Measurements from ENCODE around the gene FARP2.
A peak's percentile ranks its signal among the peaks of the same experiment; 100 is the strongest.

Gene FARP2

GRCh38 chr2:241355983-241356870 lies at the start of gene FARP2:
Gene FARP2 (plus strand): TSS chr2:241356285. CDS start chr2:241373108, 16,823 bp downstream.
- POLR2A ChIA-PET = no interaction called here
- no peak for TF ChIP-seq CTCF (IDR thresholded peaks at IDR 0.05; ENCODE audit: control extremely low read depth, extremely low read depth, low read depth, missing control alignments)
- CTCF ChIA-PET = no interaction called here
- DNase-seq (ENCODE audit: extremely low spot score) = peak; percentile 91

- POLR2A ChIA-PET = interaction anchor here (2.7 kb wide), 1 partner anchor 7 kb away, joined by 19 read pairs; no protein-coding TSS in a partner anchor
Observed at GRCh38 chr2:241307055-241307454, 49.0 kb upstream of the FARP2 start.

GRCh38 chr2:241308267-241308666 lies 47.8 kb upstream of the FARP2 start:
- ChIA-PET CTCF (no interaction called here), POLR2A (no interaction called here)
- TF ChIP-seq CTCF (IDR thresholded peaks at IDR 0.05; ENCODE audit: control extremely low read depth, extremely low read depth, low read depth, missing control alignments) = no peak
- DNase-seq (ENCODE audit: extremely low spot score) = no peak

More at GRCh38 chr2:241307055-241307454, 49.0 kb upstream of the FARP2 start:
- TF ChIP-seq CTCF (IDR thresholded peaks at IDR 0.05; ENCODE audit: control extremely low read depth, extremely low read depth, low read depth, missing control alignments) = no peak
- no peak for DNase-seq (ENCODE audit: extremely low spot score)
- CTCF ChIA-PET = interaction anchor here (2.1 kb wide), 1 partner anchor 8 kb away, joined by 6 read pairs; the partner anchor contains the start of gene HDLBP

- ChIA-PET CTCF (no interaction called here), POLR2A (no interaction called here)
- TF ChIP-seq CTCF (IDR thresholded peaks at IDR 0.05; ENCODE audit: control extremely low read depth, extremely low read depth, low read depth, missing control alignments) = no peak
- DNase-seq (ENCODE audit: extremely low spot score) = no peak
Observed at GRCh38 chr2:241308832-241309500, 47.1 kb upstream of the FARP2 start.

- no peak for TF ChIP-seq CTCF (IDR thresholded peaks at IDR 0.05; ENCODE audit: control extremely low read depth, extremely low read depth, low read depth, missing control alignments)
- ChIA-PET CTCF (interaction anchor here (1.6 kb wide), 1 partner anchor 49 kb away, joined by 3 read pairs; no protein-coding TSS in a partner anchor), POLR2A (no interaction called here)
- peak; percentile 52 for DNase-seq (ENCODE audit: extremely low spot score)
Observed at GRCh38 chr2:241309684-241310117, 46.4 kb upstream of the FARP2 start.

GRCh38 chr2:241310917-241311566 lies 45.0 kb upstream of the FARP2 start:
- CTCF ChIA-PET = interaction anchor here (1.6 kb wide), 1 partner anchor 47 kb away, joined by 3 read pairs; no protein-coding TSS in a partner anchor
- POLR2A ChIA-PET = interaction anchor here (0.6 kb wide), 1 partner anchor 16 kb away, joined by 3 read pairs; no protein-coding TSS in a partner anchor
- no peak for DNase-seq (ENCODE audit: extremely low spot score)
- TF ChIP-seq CTCF (IDR thresholded peaks at IDR 0.05; ENCODE audit: control extremely low read depth, extremely low read depth, low read depth, missing control alignments) = no peak
